ENCODE results near the gene SYK.
A peak's percentile ranks its signal among the peaks of the same experiment; 100 is the strongest.
"Not testable (repeated sequence)": the region's sequence is repeated elsewhere in the genome, so short reads cannot be mapped to it uniquely, and the experiment has no call there.

SYK gene

GRCh38 chr9:90801241-90801972 lies at the start of gene SYK:
Gene SYK (plus strand): TSS chr9:90801819. CDS start chr9:90843899, 42,080 bp downstream.
- no peak for DNase-seq (ENCODE audit: low read depth in 2 of 2)

DNA sequence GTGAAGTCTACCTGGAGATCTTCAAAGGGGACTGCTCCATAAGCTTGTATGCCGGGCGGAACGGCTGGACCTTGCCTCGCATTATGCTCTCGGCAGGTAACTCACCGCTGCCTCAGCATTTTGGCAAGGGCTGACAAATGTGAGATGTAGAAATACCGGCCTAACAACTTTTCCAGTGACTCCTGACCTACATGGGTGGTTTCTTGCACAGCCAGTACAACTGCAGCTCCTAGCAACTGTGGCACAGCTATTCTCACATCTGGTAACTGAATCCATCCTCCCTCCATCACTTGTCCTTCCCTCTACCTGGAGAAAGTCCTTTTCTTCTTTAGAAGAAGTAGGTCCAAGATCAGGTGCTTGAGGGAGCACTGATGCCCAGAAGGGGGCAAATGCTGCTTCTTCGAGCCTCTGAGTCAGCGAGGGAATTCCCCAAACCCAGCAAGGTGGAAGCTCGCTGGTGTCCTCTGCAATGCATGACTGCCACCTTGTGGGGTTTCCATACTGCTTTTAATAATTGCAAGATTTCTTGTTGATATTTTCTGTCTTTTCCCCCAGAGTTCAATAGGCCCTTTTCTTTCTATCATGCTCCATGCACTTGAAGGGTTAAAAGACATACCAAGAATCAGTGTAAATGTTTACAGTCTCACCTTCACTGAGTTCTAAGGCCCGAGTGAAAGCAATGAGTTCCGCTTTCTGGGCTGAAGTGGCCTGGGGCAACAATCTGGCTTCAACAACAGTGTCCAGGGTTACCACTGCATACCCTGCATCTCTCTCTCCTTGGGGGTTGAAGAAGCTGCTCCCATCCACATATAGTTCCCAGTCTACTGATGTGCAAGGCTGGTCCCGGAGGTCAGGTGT lies 45.9 kb upstream of the SYK start:
- DNase-seq (ENCODE audit: low read depth in 2 of 2): peak; percentile 43 to 68

GRCh38 chr9:90760577-90760976 lies 41.0 kb upstream of the SYK start:
- not testable (repeated sequence) for DNase-seq (ENCODE audit: low read depth in 2 of 2)

DNA sequence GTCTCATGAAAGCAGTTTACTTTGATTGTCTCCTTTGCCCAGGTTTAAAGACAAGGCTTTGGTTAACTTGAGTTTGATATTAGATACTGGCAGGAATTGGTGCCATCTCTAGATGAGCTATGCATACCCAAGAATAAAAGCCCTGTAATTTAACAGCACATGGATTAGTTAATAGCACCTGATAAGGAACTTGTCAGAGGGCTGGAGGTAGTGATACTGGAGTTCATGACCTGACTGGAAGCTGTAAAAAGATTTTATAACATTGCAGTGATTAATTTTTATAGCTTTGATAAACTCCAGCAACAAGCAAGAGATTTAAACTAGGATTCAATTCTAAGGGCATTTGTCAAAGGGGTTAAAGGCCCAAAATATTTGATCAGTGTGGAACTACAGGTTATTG lies 34.9 kb upstream of the SYK start:
- DNase-seq (ENCODE audit: low read depth in 2 of 2): no peak

DNA sequence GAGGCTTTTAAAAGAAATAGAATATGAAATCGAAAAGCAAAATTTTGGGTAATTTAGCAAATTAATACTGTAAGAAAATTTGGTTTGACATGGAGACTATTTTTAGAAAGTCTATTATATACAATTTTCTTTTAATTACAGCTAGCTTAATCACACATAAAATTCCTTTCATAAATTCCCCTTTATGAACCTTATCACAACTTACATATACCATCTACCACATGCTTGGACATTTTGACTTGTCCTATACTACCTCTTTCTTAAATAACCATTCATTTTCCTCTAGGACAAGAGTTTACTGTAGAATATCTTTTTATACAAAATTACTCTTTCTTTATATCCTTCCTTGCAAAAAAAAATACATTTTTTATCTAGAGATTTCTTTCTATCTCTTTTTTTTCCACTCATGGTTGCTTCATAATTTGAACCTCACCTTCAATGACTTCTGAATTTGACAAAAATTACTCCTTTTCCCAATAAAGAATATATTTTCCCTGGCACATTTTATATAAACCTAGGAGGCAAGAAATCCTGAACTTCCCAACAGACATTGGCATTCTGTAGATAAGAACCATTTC lies 34.0 kb upstream of the SYK start:
- DNase-seq (ENCODE audit: low read depth in 2 of 2): no peak

- DNase-seq (ENCODE audit: low read depth in 2 of 2): no peak
Measured at GRCh38 chr9:90770182-90770738, 31.4 kb upstream of the SYK start.

DNA sequence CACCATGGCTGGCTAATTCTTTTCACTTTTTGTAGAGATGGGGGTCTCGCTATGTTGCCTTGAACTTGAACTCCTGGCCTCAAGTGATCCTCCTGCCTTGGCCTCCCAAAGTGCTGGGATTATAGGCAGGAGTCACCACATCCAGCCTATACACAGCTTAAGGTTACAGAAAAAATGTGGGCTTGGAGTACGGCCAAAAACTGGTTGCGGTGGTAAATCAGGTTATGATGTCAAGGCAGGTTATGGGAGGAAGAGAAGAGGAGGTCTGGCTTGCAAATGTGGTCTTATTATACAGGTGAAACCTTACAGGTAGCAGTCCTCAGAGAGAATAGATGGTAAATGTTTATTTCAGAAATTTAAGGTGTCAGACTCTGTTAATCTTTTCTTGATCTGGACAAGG lies 30.7 kb upstream of the SYK start:
- DNase-seq (ENCODE audit: low read depth in 2 of 2): no peak

GRCh38 chr9:90772386-90772785 lies 29.2 kb upstream of the SYK start:
- DNase-seq (ENCODE audit: low read depth in 2 of 2): no peak

DNA sequence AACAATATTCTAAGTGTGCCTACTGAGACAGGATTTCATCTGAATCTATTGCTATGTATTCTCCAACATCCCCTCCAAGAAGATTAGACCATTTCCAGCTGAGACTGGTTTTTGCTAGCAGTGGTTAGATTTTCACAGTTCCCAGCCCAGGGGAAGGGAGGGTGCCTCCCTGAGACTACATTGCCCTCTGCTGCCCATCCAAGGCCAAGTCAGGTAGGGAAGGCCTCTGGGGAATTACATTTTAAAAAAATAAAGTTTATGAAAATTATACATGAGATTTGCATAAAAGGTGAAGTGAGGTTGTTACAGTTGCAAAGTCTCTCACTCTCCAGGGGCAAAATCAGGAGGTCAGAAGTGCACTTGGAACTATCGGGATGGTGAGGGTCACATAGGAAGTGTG lies 28.0 kb upstream of the SYK start:
- DNase-seq (ENCODE audit: low read depth in 2 of 2): no peak

- DNase-seq (ENCODE audit: low read depth in 2 of 2): no peak
Measured at GRCh38 chr9:90774071-90774470, 27.5 kb upstream of the SYK start.

DNA sequence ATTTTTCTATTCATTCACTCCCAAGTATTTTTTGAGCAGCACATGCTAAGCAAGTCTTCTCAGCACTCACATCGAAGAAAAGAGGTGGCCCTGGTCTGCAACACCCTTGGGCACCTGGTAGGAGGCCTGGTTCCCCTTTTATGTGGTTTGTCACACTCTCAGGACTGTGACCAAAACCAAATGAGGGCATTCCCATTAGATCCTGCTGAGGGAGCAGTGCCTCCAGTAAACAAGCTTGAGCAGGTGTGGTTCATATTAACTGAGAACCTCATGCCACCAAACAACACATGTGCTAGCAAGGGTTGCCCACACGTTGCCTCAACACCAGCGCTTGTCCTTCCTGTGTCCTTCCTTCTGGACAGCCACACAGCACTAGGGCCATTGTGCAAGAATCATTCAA lies 26.9 kb upstream of the SYK start:
- DNase-seq (ENCODE audit: low read depth in 2 of 2): no peak

DNA sequence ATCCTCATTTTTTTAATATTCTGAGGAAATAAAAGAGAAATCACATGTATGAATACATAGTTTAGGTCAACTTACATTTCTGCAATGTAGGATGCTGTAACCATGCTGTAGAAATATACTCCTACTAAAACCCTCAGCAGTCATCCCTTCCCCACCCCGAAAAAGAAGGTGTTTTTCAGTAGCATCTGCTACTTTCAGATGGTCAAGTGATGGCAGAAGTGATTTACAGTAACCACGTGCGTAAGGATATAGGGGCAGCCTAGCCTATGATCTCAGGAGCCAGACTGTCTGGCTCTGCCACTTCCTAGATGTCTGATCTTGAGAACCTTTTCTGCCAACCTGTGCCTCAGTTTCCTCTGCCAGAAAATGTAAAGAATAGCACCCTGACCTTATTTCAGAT lies 26.0 kb upstream of the SYK start:
- DNase-seq (ENCODE audit: low read depth in 2 of 2): no peak

- DNase-seq (ENCODE audit: low read depth in 2 of 2): no peak
Measured at GRCh38 chr9:90778746-90779145, 22.9 kb upstream of the SYK start.

- no peak for DNase-seq (ENCODE audit: low read depth in 2 of 2)
Measured at GRCh38 chr9:90783552-90783951, 18.1 kb upstream of the SYK start.

DNA sequence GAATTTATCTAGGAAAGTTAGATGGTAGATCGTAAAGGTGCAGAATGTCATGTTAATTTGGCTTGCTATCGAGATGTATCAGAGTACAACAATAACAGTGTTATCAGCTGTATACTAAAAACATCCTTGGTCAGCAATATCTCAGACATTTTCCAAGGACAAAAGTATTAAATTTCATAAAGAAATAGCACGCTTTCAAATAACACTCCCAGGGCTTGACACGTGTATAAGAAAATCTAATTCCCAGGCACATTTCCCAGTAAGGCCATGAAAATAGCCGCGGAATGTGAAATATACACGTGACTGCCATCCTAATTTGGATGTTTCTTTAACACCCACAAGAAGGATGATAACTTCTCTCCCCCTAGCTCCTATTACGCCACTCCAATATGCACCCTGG lies 17.7 kb upstream of the SYK start:
- no peak for DNase-seq (ENCODE audit: low read depth in 2 of 2)

DNA sequence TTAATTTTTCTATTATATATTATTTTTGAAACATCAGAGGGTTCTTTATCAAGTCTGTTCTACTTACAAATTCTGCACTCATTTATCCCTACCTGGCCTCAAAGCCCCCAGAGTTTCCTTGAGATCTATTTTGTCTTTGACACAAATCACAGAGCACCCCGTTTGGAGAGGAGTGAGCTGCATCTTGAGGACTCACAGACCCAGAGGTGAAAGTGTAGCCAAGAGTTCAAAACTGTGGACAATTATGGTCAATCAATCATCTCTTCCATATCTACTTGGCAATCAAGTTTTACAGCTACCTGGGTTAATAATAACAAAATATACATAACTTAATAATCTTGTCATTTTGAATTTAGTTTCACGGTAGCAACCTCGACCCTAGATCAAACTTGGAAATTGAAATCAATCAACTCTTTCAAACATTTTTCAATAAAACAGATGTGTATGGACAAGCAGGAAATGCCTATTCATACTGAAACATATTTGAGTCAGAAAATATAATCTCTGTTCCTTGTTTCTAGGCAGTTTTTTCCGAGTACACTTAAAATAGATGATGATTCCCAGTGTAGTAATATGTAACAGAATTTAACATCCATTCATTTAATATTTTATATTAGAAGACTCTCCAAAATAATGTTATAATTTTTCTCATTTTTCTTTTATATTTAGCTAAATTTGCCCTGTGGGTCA lies 13.7 kb upstream of the SYK start:
- DNase-seq (ENCODE audit: low read depth in 2 of 2): no peak

DNA sequence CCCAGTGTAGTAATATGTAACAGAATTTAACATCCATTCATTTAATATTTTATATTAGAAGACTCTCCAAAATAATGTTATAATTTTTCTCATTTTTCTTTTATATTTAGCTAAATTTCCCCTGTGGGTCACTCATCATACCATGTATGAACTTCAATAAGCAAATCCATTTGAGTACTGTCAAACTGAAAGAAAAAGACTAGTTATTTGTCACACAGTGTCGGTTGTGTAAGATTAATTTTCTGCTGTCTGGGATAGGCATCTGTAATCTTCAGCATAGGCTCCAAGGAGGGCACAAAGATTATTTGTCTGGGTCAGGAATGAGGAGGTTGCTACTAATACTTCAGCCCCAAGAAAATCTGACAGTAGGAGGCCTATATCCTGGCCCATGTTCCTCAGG lies 13.1 kb upstream of the SYK start:
- not testable (repeated sequence) for DNase-seq (ENCODE audit: low read depth in 2 of 2)

DNA sequence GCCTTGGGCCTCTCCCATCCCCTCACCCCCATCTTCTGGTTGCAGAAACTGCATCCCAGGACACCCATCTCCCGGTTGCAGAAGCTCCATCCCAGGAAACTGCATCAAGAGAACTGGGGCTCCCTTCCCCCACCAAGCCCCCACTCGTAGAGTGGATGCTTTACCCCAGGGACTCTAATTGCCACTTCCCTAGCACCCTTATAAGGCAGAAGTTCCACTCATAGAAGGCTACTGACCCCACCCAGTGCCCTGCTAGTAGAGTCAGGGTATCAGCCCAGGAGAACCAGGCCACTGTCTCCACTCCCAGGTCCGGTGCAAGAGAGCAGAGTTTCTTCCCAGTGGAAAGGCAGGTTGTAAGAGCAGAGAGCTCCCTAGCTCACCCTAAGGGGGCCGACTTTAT lies 12.2 kb upstream of the SYK start:
- DNase-seq (ENCODE audit: low read depth in 2 of 2): no peak

DNA sequence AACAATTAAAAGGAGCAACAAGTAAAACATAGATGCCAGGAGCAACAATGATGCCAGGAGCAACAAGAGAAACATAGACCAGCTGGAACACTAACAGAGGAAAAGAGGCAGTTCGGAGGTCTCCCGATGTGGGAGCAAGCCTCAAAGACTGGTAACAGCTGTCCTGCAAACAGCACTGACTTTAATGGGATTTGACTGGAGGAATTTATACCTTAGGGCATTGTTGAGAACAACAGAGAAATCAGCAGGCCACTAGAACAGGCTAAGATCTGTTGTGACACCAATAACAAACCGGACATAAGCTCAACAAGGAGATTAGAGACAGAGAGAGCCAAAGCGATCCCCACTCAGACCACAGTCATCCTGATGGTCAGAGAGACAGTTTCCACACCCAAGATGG lies 11.8 kb upstream of the SYK start:
- no peak for DNase-seq (ENCODE audit: low read depth in 2 of 2)

GRCh38 chr9:90793024-90793423 lies 8.6 kb upstream of the SYK start:
- not testable (repeated sequence) for DNase-seq (ENCODE audit: low read depth in 2 of 2)

DNA sequence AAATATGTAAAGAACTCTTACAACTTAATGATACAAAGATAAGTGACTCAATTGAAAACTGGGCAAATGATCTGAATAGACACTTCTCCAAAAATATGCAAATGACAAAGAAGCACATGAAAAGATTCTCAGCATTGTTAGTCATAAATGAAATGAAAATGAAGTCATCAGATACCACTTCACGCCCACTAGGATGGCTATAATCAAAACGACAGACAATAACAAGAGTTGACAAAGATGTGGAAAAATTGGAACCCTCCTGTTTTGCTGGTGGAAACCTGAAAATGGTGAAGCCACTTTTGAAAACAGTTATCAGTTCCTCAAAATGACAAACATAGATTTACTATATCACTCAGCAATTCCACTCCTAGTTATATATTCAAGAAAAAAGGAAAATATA lies 7.9 kb upstream of the SYK start:
- DNase-seq (ENCODE audit: low read depth in 2 of 2): no peak

DNA sequence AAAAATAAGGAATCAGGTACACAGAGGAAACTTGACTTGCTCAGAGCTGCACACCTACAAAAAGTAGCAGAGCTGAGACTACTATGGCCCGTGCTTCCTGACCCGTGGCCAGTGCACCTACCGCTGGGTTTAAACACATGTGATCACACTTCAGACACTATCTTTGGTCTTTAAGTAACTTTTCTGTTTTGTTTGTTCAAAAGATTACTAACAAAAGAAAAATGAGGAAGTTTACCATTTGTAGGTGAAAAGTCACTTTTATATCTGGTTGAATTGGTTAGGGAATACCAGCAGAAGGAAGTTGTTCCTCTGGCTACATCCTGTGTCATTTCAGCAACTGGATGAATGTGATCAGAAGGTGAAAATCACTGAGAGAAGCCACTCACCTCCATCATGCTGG lies 6.5 kb upstream of the SYK start:
- DNase-seq (ENCODE audit: low read depth in 2 of 2): no peak

Data from stimulated activated CD4-positive, alpha-beta T cell treated with anti-CD3 and anti-CD28 coated beads, Interleukin-15, amount 100 ng/mL, for 48 hours (primary cell).